SK-N-SH treated with all-trans-retinoic acid at 6 μM for 48 hours (cell line): ENCODE measurements around the gene HMCN2.

ENCODE experiments used
- ISL1 ChIP-seq: fragments of 250-450 bp; sonication (Bioruptor Pico); IDR thresholded peaks from 2 replicates; pipeline ENCODE4 v2.1.2; 2022; ENCODE audit warnings: mild to moderate bottlenecking, moderate library complexity
- ZNF70 ChIP-seq: fragments of 450-650 bp; formaldehyde crosslinking; IDR thresholded peaks from 2 replicates; pipeline ENCODE4 v1.5.0; 2020; ENCODE audit warnings: mild to moderate bottlenecking, moderate library complexity

DNA sequence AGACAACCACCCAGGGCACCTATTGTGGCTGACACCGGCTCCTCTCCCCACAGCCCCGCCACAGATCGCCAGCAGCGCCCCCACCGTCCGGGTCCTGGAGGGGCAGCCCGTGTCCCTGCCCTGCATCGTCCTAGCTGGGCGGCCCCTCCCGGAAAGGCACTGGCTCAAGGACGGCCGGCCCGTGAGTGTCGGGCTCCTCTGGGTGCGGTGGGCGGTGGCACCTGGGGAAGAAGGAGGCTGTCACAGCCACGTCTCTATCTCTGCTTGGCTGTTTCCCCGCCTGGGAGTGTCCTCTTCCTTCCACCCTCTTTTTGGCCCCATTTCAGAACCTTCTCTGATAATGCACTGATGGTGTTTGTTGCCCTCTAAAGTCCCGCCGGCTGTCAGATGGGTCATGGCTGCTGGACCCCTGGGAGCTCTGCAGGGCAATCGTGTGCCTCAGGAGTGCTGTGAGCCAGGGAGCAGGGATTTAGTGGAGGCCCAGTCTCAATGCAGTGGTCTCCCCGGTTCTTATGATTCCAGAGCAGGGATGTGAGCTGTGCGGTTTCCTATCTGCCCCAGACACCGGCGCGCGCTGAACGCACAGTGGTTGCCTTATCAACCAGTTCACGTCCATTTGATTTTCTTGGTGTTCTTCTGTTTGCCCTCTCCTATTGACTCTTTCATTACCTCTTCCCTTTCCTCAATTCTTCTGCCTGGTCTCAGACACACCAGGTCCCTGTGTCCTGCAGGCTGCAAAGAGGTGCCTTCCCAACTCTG, 55.3 kb downstream of the HMCN2 start:
- TF ChIP-seq ISL1 (CRISPR knock-in tag) (no peak), ZNF70 (CRISPR knock-in tag) (no peak)
